22Rv1 (cell line): ENCODE measurements around the gene RASGEF1C.
A peak's percentile ranks its signal among the peaks of the same experiment; 100 is the strongest.

Experiments
- H3K27ac ChIP-seq: fragments of 450-650 bp; 2 replicates; pipeline ENCODE4 v1.5.1; 2017
- ZFX ChIP-seq: fragments of 450-650 bp; IDR thresholded peaks from 2 replicates; pipeline ENCODE4 v1.6.1; 2017; ENCODE audit warnings: antibody characterized with exemption, borderline replicate concordance
- TF ChIP-seq, protein P1 (sequence below): fragments of 450-650 bp; IDR thresholded peaks from 2 replicates; pipeline ENCODE4 v1.5.1; 2017; ENCODE audit warnings: mild to moderate bottlenecking

RASGEF1C gene

DNA sequence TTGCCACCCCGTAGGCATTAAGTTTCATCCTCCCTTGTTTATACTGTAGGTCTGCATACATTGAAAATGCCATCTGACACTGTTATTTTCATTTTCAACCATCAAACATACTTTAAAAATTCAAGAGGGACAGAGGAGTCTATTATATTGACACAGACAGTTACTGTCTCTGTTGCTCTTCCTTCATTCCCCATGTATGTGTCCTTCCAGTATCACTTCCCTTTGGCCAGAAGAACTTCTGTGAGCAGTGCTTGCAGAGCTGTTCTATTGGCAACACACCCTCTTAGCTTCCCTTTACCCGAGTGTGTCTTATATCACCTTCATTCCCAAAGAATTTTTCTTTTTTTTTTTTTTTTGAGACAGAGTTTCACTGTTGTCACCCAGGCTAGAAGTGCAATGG lies 42.8 kb downstream of the RASGEF1C start:
- TF ChIP-seq, protein P1, sequence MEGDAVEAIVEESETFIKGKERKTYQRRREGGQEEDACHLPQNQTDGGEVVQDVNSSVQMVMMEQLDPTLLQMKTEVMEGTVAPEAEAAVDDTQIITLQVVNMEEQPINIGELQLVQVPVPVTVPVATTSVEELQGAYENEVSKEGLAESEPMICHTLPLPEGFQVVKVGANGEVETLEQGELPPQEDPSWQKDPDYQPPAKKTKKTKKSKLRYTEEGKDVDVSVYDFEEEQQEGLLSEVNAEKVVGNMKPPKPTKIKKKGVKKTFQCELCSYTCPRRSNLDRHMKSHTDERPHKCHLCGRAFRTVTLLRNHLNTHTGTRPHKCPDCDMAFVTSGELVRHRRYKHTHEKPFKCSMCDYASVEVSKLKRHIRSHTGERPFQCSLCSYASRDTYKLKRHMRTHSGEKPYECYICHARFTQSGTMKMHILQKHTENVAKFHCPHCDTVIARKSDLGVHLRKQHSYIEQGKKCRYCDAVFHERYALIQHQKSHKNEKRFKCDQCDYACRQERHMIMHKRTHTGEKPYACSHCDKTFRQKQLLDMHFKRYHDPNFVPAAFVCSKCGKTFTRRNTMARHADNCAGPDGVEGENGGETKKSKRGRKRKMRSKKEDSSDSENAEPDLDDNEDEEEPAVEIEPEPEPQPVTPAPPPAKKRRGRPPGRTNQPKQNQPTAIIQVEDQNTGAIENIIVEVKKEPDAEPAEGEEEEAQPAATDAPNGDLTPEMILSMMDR = no peak
- no peak for TF ChIP-seq ZFX
- H3K27ac ChIP-seq = no peak overlapping the region

DNA sequence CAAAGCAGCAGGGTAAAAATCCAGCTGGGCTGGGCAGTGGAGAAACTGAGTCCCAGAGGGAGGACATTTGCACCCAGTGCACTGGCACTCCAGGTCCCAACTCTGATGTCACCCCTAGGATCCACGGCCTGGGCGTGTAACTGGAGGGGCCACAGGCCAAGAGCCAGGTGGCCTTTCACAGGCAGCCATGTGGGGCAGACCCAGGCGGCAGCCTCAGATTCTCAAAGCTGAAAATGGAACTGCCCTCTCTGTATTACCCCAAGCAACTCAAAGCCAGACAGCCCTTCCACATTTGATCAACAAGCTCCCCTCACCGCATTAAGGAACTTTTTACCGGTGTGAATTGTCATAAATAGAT lies 46.7 kb downstream of the RASGEF1C start:
- TF ChIP-seq ZFX = no peak
- TF ChIP-seq, protein P1 = no peak
- no peak overlapping the region for H3K27ac ChIP-seq

DNA sequence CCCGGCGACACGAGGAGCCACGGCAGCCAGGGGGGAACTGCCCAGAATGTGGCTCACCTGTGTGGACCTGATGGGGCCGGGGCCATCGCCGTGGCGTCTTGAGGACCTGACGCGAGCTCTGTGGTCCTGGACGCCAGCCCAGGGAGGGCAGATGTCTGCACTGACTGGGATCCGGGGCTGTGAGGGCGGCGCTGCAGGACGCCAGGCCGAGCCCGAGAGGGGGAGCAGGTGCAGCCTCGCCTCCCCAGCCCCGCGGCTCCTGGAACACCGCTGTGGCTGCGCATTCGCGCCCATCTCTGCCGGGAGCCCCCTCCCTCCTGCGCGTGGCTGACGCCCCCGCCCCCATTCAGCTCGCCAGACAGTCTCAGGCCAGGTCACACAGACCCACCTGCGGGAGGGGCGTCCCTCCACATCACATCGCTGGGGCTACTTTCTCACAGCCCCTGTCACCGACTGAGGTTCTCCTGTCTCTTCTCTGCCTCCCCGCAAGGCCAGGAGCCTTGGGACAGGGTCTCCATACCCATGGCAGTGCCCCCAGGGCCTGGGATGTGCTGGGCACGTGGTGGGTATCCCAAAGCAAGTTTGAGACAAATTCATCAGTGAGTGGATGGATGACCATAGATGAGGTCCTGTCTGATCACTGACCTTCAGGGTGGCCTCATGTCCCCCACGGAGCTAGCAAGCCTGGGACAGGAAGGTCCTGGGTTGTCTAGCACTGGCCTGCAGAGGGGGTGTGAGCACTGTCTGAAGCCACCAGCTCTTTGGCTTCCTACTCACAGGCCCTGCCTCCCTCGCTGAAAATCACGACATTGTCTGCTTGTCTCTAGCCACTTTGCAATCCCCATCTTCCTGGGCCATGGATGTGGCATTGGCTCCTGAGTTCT lies 47.3 kb downstream of the RASGEF1C start:
- no peak overlapping the region for H3K27ac ChIP-seq
- TF ChIP-seq, protein P1 = peak; percentile 17; the same call in 1 of the 2 replicates
- no peak for TF ChIP-seq ZFX

DNA sequence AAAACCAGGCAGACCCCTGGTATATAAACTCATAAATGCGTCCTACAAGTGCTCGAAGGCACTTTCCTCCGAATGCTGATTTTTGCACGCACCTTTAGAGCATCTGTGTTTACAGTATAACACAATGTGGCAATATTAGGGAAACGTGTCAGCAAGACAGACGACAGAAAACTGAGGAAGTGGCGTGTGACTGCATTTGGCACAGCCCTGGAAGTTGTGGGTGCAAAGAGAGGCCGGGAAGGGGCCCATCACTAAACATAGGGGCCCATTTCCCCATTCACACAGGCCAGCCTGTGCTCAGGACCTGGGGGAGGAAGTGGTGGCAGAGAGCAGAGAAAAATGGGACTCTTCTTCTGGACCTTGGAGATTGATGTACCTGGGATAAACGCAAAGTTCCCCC lies 48.2 kb downstream of the RASGEF1C start:
- H3K27ac ChIP-seq = no peak overlapping the region
- TF ChIP-seq, protein P1 = no peak
- TF ChIP-seq ZFX = no peak

DNA sequence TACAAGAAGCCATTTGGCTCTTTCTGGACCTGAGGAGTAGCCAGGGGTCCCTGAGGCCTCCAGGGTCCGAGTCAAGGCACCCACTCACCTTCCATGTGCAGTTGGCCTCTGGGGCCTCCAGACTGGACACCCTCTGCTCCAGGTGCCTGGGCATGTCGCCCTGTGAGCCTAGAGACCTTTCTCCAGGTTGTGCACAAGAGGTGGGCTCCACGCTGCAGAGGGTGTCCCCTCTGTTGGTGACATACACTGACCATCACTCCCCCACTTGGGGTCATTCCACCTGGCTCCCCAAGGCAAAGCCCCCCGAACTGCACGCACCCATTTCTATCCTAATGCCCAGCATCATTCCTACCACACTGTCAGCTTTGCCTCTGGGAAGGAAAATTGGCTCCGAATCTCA lies 48.8 kb downstream of the RASGEF1C start:
- TF ChIP-seq, protein P1 = no peak
- TF ChIP-seq ZFX = no peak
- no peak overlapping the region for H3K27ac ChIP-seq

DNA sequence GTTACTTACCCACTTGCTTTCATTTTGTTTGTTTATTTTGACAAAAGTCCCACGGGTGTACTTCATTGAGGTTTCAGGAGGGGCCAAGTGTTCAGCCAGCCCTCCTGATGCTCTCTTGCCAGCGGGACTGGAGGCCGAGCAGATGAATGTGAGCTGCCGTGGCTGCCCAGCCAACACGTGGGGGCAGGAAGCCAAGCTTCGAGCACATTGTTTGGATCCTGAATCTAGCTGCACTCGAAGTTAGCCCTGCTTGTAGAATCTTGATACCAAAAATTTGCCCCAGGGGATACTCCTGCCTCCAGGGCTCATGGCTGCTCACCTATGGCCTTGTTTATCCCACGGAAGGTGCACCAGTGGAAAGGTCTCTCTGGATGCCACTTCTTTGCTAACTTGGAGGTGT lies 49.3 kb downstream of the RASGEF1C start:
- H3K27ac ChIP-seq = no peak overlapping the region
- TF ChIP-seq ZFX = no peak
- TF ChIP-seq, protein P1 = no peak

DNA sequence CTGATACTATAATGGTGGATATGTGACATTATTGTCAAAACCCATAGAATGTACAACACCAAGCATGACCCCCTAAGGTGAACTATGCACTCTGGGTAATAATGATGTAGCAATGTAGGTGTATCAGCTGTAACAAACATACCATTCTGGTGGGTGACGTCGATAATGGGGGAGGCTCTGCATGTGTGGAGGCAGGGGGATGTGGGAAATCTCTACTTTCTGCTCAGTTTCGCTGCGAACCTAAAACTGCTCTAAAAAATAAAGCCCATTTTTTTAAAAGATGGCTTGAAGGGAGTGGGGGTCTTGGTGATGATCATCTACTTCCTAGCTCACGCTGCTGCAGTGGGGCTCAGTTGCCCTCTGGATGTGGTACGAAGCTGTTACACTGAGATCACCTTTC lies 51.1 kb downstream of the RASGEF1C start:
- H3K27ac ChIP-seq = no peak overlapping the region
- TF ChIP-seq, protein P1 = no peak
- TF ChIP-seq ZFX = no peak
